HCT116 (cell line): ENCODE measurements around the gene ZNF691. TPM values are rescaled to one million over a fixed set of nuclear protein-coding genes. Genes with fewer than 3 reads are reported as not detected.

ENCODE experiments used
- ATAC-seq: fragments of 200-7000 bp; cut with Tn5 transposase; 2 replicates; pipeline ENCODE4 v1.9.1; 2020; ENCODE audit warnings: mild to moderate bottlenecking, moderate library complexity
- BruUV-seq: library from RNA; stranded (reverse); fragments of 400-500 nt; replicated peaks from 2 replicates; lab custom pipeline; 2021; lab: Mats Ljungman, UMichigan
- CTCF ChIA-PET: fragments of 300-600 bp; sonication (Branson Sonifier 250); formaldehyde crosslinking; loops from one replicate; lab custom pipeline; 2021; ENCODE audit warnings: antibody characterized with exemption; lab: Charles Lee
- POLR2A ChIA-PET: fragments of 300-600, 350-600 bp; sonication (Branson Sonifier 250); formaldehyde crosslinking; loops from one replicate; lab custom pipeline; 2021; ENCODE audit warnings: antibody characterized with exemption; lab: Charles Lee
- RAD21 ChIA-PET, 2 experiments: fragments of 300-600 bp; sonication (Branson Sonifier 250); formaldehyde crosslinking; loops; one replicate each; lab custom pipeline; 2023; ENCODE audit warnings: low total read pairs in 2 of 2; ENCODE audit not compliant: uncharacterized antibody in 2 of 2, unreplicated experiment in 2 of 2, low non-redundant PET in 1 of 2; lab: Charles Lee
- DNase-seq: peaks from one replicate; pipeline ENCODE4 v3.0.0-alpha.2; 2010; ENCODE audit warnings: low read depth, low spot score
- H2AFZ ChIP-seq: fragments of 200-600 bp; shearing (Covaris generic), sonication (generic); 2 replicates; pipeline ENCODE4 v1.6.1; 2017; ENCODE audit warnings: low read depth, mixed run types, mixed read lengths, antibody characterized with exemption, low read length; ENCODE audit not compliant: poor library complexity, severe bottlenecking
- H3K27ac ChIP-seq: 2 replicates; pipeline ENCODE4 v1.5.1; 2012; ENCODE audit warnings: low read depth, low read length
- H3K27me3 ChIP-seq: fragments of 200-600 bp; sonication (generic); 2 replicates; pipeline ENCODE4 v1.6.1; 2016; ENCODE audit warnings: mixed run types, low read length, mixed read lengths; ENCODE audit not compliant: insufficient read depth
- H3K36me3 ChIP-seq, 2 experiments: fragments of 200-500 bp in 1 of 2; fragments of 200-600 bp in 1 of 2; sonication (Bioruptor generic) in 1 of 2; sonication (generic) in 1 of 2; 2 replicates each; pipeline versions ENCODE4 v1.5.1 to v1.6.1; 2014 to 2016; ENCODE audit warnings: low read length in 2 of 2, inconsistent platforms in 1 of 2, mixed read lengths in 1 of 2, mixed run types in 1 of 2; ENCODE audit not compliant: insufficient read depth in 2 of 2, control insufficient read depth in 1 of 2
- H3K4me1 ChIP-seq, 2 experiments: fragments of 200-600 bp in 1 of 2; sonication (generic) in 1 of 2; 2 replicates each; pipeline versions ENCODE4 v1.5.1 to v1.6.1; 2012 to 2017; ENCODE audit warnings: low read length in 2 of 2, inconsistent platforms in 1 of 2, mild to moderate bottlenecking in 1 of 2, mixed read lengths in 1 of 2, mixed run types in 1 of 2, moderate library complexity in 1 of 2; ENCODE audit not compliant: insufficient read depth in 2 of 2, control insufficient read depth in 1 of 2
- H3K4me2 ChIP-seq: fragments of 200-600 bp; sonication (generic); 2 replicates; pipeline ENCODE4 v1.6.1; 2017; ENCODE audit warnings: mixed run types, low read length, mixed read lengths
- H3K4me3 ChIP-seq, 2 experiments: fragments of 200-600 bp in 1 of 2; sonication (generic) in 1 of 2; replicated peaks in 1 of 2; 2 replicates each; pipeline ENCODE4 v1.5.1; 2011 to 2016; ENCODE audit warnings: low read length in 2 of 2, control low read depth in 1 of 2, low read depth in 1 of 2, mild to moderate bottlenecking in 1 of 2, mixed read lengths in 1 of 2, mixed run types in 1 of 2
- H3K79me2 ChIP-seq: fragments of 200-600 bp; sonication (generic); 2 replicates; pipeline ENCODE4 v1.6.1; 2017; ENCODE audit warnings: mild to moderate bottlenecking, mixed run types, low read length, moderate library complexity, mixed read lengths; ENCODE audit not compliant: insufficient read depth
- H3K9ac ChIP-seq: fragments of 200-600 bp; sonication (generic); 2 replicates; pipeline ENCODE4 v1.6.1; 2016; ENCODE audit warnings: low read length, mixed read lengths
- H3K9me2 ChIP-seq: fragments of 200-600 bp; sonication (generic), shearing (Covaris generic); 2 replicates; pipeline ENCODE4 v1.6.1; 2017; ENCODE audit warnings: mixed run types, mild to moderate bottlenecking, moderate library complexity; ENCODE audit not compliant: insufficient read depth
- H3K9me3 ChIP-seq, 2 experiments: fragments of 200-500 bp in 1 of 2; fragments of 200-600 bp in 1 of 2; sonication (Bioruptor generic) in 1 of 2; sonication (generic) in 1 of 2; 2 replicates each; pipeline ENCODE4 v1.6.1; 2014 to 2017; ENCODE audit warnings: low read length in 2 of 2, mixed read lengths in 2 of 2, inconsistent platforms in 1 of 2, low read depth in 1 of 2, mild to moderate bottlenecking in 1 of 2, mixed run types in 1 of 2, moderate library complexity in 1 of 2; ENCODE audit not compliant: control insufficient read depth in 1 of 2, insufficient read depth in 1 of 2
- H4K20me1 ChIP-seq: fragments of 200-600 bp; sonication (generic), shearing (Covaris generic); 2 replicates; pipeline ENCODE4 v1.6.1; 2017; ENCODE audit warnings: mixed run types, mild to moderate bottlenecking, moderate library complexity; ENCODE audit not compliant: insufficient read depth
- ELF1 ChIP-seq: IDR thresholded peaks from 2 replicates; pipeline ENCODE4 v1.6.1; 2012; ENCODE audit warnings: low read depth, borderline replicate concordance
- EZH2 ChIP-seq: fragments of 200-600 bp; sonication (generic); IDR thresholded peaks from 2 replicates; pipeline ENCODE4 v1.6.1; 2017; ENCODE audit warnings: antibody characterized with exemption, mixed run types
- FOSL1 ChIP-seq: IDR thresholded peaks from 2 replicates; pipeline ENCODE4 v1.6.1; 2012; ENCODE audit warnings: low read depth
- JUND ChIP-seq: IDR thresholded peaks from 2 replicates; pipeline ENCODE4 v1.6.1; 2012
- MAX ChIP-seq: IDR thresholded peaks from 2 replicates; pipeline ENCODE4 v1.6.1; 2012
- POLR2AphosphoS5 ChIP-seq: IDR thresholded peaks from 2 replicates; pipeline ENCODE4 v1.6.1; 2011; ENCODE audit warnings: mild to moderate bottlenecking, low read depth, low read length, moderate library complexity
- RAD21 ChIP-seq: IDR thresholded peaks from 2 replicates; pipeline ENCODE4 v1.6.1; 2012; ENCODE audit warnings: low read depth, mild to moderate bottlenecking
- REST ChIP-seq: IDR thresholded peaks from 2 replicates; pipeline ENCODE4 v1.6.1; 2012; ENCODE audit warnings: low read depth
- SIN3A ChIP-seq: IDR thresholded peaks from 2 replicates; pipeline ENCODE4 v1.6.1; 2012; ENCODE audit warnings: low read depth
- SP1 ChIP-seq: IDR thresholded peaks from 2 replicates; pipeline ENCODE4 v1.6.1; 2012; ENCODE audit warnings: low read depth
- TCF7L2 ChIP-seq: IDR thresholded peaks from 2 replicates; pipeline ENCODE4 v1.7.0; 2011; ENCODE audit warnings: borderline replicate concordance, inconsistent platforms; ENCODE audit not compliant: insufficient read depth, insufficient read length; ENCODE audit errors: extremely low read depth
- ZNF274 ChIP-seq: fragments of 200-500 bp; sonication (Bioruptor generic); IDR thresholded peaks from 2 replicates; pipeline ENCODE4 v1.6.1; 2014; ENCODE audit warnings: mild to moderate bottlenecking, low read depth, low read length, inconsistent platforms
- intact Hi-C: fragments of 100-400 bp; cut with micrococcal nuclease; formaldehyde crosslinking; loops from 2 replicates; pipeline ENCODE4 v1.10.0; 2022
- total RNA-seq: library from RNA; stranded (reverse); gene quantifications from one replicate; pipeline ENCODE4 v1.2.1, GENCODE V29; 2021; ENCODE audit not compliant: unreplicated experiment
- TF ChIP-seq, protein P1 (sequence below): IDR thresholded peaks from 2 replicates; pipeline ENCODE4 v1.6.1; 2011; ENCODE audit warnings: mild to moderate bottlenecking, low read length, moderate library complexity; ENCODE audit not compliant: insufficient replicate concordance; ENCODE audit errors: extremely low read depth
- TF ChIP-seq, protein P2 (sequence below): IDR thresholded peaks from 2 replicates; pipeline ENCODE4 v1.6.1; 2012

Gene ZNF691
- total RNA-seq, 1 experiment from 2014 or later: 11.1 TPM

- no TSS peak for BruUV-seq
- intact Hi-C loops: no loop called here
Observed at GRCh38 chr1:42834803-42835202, 11.6 kb upstream of the ZNF691 start.

More at GRCh38 chr1:42834803-42835202, 11.6 kb upstream of the ZNF691 start:
- ChIA-PET RAD21 (no interaction called here), POLR2A (interaction anchor here (2.5 kb wide), 1 partner anchor 11 kb away, joined by 7 read pairs; the partner anchor contains the start of gene ZNF691), CTCF (no interaction called here)
- no peak for ATAC-seq
- H3K79me2 ChIP-seq: no peaks in the 10 kb centered on the region
- H3K4me3 ChIP-seq: no peak overlapping the region
- H3K36me3 ChIP-seq: no peaks in the 10 kb centered on the region
- H3K9me2 ChIP-seq: no peaks in the 10 kb centered on the region
- H3K9me3 ChIP-seq: no peaks in the 10 kb centered on the region
- H2AFZ ChIP-seq: no peak overlapping the region
- H3K4me1 ChIP-seq: no peaks in the 10 kb centered on the region
- no peaks in the 10 kb centered on the region for H4K20me1 ChIP-seq
- no peak for DNase-seq
- H3K27ac ChIP-seq: no peak overlapping the region
- H3K4me2 ChIP-seq: no peak overlapping the region
- H3K27me3 ChIP-seq: no peaks in the 10 kb centered on the region
- no peak overlapping the region for H3K9ac ChIP-seq
- TF ChIP-seq JUND (no peak), MAX (no peak), ZNF274 (no peak), POLR2AphosphoS5 (no peak), TCF7L2 (no peak), SIN3A (no peak), SP1 (no peak), EZH2 (no peak), RAD21 (no peak), FOSL1 (no peak), ELF1 (no peak), REST (no peak)
- TF ChIP-seq, protein P1, sequence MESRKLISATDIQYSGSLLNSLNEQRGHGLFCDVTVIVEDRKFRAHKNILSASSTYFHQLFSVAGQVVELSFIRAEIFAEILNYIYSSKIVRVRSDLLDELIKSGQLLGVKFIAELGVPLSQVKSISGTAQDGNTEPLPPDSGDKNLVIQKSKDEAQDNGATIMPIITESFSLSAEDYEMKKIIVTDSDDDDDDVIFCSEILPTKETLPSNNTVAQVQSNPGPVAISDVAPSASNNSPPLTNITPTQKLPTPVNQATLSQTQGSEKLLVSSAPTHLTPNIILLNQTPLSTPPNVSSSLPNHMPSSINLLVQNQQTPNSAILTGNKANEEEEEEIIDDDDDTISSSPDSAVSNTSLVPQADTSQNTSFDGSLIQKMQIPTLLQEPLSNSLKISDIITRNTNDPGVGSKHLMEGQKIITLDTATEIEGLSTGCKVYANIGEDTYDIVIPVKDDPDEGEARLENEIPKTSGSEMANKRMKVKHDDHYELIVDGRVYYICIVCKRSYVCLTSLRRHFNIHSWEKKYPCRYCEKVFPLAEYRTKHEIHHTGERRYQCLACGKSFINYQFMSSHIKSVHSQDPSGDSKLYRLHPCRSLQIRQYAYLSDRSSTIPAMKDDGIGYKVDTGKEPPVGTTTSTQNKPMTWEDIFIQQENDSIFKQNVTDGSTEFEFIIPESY: no peak
- TF ChIP-seq, protein P2, sequence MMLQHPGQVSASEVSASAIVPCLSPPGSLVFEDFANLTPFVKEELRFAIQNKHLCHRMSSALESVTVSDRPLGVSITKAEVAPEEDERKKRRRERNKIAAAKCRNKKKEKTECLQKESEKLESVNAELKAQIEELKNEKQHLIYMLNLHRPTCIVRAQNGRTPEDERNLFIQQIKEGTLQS: no peak
